ENCODE measurements around the gene SRM.

SRM gene

GRCh38 chr1:11059155-11059967 is 457 bp downstream of the SRM start:
- Histone ChIP-seq H3K36me3 (ENCODE audit: insufficient read depth, low read length) (peaks cover 43% of the 10 kb centered on the region), H3K4me1 (ENCODE audit: insufficient read depth, low read length, severe bottlenecking) (peaks cover 23% of the 10 kb centered on the region), H3K9ac (ENCODE audit: low read length) (peak overlapping the region; percentile 99), H2AFZ (ENCODE audit: low read length) (no peak overlapping the region), H3K27me3 (ENCODE audit: insufficient read depth, low read length) (no peaks in the 10 kb centered on the region), H3K9me2 (ENCODE audit: low read depth, low read length) (no peaks in the 10 kb centered on the region), H3K9me3 (ENCODE audit: low read length) (no peaks in the 10 kb centered on the region), H3K79me2 (ENCODE audit: insufficient read depth, low read length) (peaks cover 18% of the 10 kb centered on the region; the same call in 1 of the 2 replicates), H4K20me1 (ENCODE audit: insufficient read depth, low read length) (no peaks in the 10 kb centered on the region), H3K27ac (ENCODE audit: low read depth, low read length, poor library complexity, severe bottlenecking) (no peak overlapping the region), H3F3A (ENCODE audit: insufficient read depth, low read length) (no peaks in the 10 kb centered on the region), H3K4me3 (ENCODE audit: low read depth, low read length, poor library complexity, severe bottlenecking) (peak overlapping the region; percentile 94), H3K4me2 (ENCODE audit: low read length) (peak overlapping the region; percentile 81)
- TF ChIP-seq CTCF (IDR thresholded peaks at IDR 0.05; ENCODE audit: low read length) (0 out of 2 replicates have a peak, but pooled peaks have one; percentile 7), EZH2 (IDR thresholded peaks at IDR 0.05; ENCODE audit: borderline replicate concordance, low read length) (no peak)

- Histone ChIP-seq H3F3A (ENCODE audit: insufficient read depth, low read length) (no peaks in the 10 kb centered on the region), H3K79me2 (ENCODE audit: insufficient read depth, low read length) (peaks cover 18% of the 10 kb centered on the region; the same call in 1 of the 2 replicates), H3K9me2 (ENCODE audit: low read depth, low read length) (no peaks in the 10 kb centered on the region), H3K4me3 (ENCODE audit: low read depth, low read length, poor library complexity, severe bottlenecking) (peak overlapping the region; percentile 94), H2AFZ (ENCODE audit: low read length) (no peak overlapping the region), H3K4me1 (ENCODE audit: insufficient read depth, low read length, severe bottlenecking) (peaks cover 27% of the 10 kb centered on the region), H3K9ac (ENCODE audit: low read length) (peak overlapping the region; percentile 99), H3K4me2 (ENCODE audit: low read length) (peak overlapping the region; percentile 81), H4K20me1 (ENCODE audit: insufficient read depth, low read length) (no peaks in the 10 kb centered on the region), H3K27me3 (ENCODE audit: insufficient read depth, low read length) (no peaks in the 10 kb centered on the region), H3K9me3 (ENCODE audit: low read length) (no peaks in the 10 kb centered on the region), H3K27ac (ENCODE audit: low read depth, low read length, poor library complexity, severe bottlenecking) (peak overlapping the region; percentile 1), H3K36me3 (ENCODE audit: insufficient read depth, low read length) (peaks cover 49% of the 10 kb centered on the region)
- TF ChIP-seq EZH2 (IDR thresholded peaks at IDR 0.05; ENCODE audit: borderline replicate concordance, low read length) (no peak), CTCF (IDR thresholded peaks at IDR 0.05; ENCODE audit: low read length) (no peak)
Observed at GRCh38 chr1:11058595-11059154, 1.1 kb downstream of the SRM start.

GRCh38 chr1:11058026-11058425 is 1.8 kb downstream of the SRM start:
- Histone ChIP-seq H3K4me2 (ENCODE audit: low read length) (peak overlapping the region; percentile 81; the same call in 1 of the 2 replicates), H3K4me1 (ENCODE audit: insufficient read depth, low read length, severe bottlenecking) (peaks cover 33% of the 10 kb centered on the region), H3K9me3 (ENCODE audit: low read length) (no peaks in the 10 kb centered on the region), H4K20me1 (ENCODE audit: insufficient read depth, low read length) (no peaks in the 10 kb centered on the region), H3K4me3 (ENCODE audit: low read depth, low read length, poor library complexity, severe bottlenecking) (peak overlapping the region; percentile 94), H3K27ac (ENCODE audit: low read depth, low read length, poor library complexity, severe bottlenecking) (no peak overlapping the region), H3F3A (ENCODE audit: insufficient read depth, low read length) (no peaks in the 10 kb centered on the region), H2AFZ (ENCODE audit: low read length) (no peak overlapping the region), H3K79me2 (ENCODE audit: insufficient read depth, low read length) (peaks cover 18% of the 10 kb centered on the region; the same call in 1 of the 2 replicates), H3K36me3 (ENCODE audit: insufficient read depth, low read length) (peaks cover 48% of the 10 kb centered on the region), H3K9me2 (ENCODE audit: low read depth, low read length) (no peaks in the 10 kb centered on the region), H3K9ac (ENCODE audit: low read length) (no peak overlapping the region; the same call in 1 of the 2 replicates), H3K27me3 (ENCODE audit: insufficient read depth, low read length) (no peaks in the 10 kb centered on the region)
- no peak for TF ChIP-seq EZH2 (IDR thresholded peaks at IDR 0.05; ENCODE audit: borderline replicate concordance, low read length)
- TF ChIP-seq CTCF (IDR thresholded peaks at IDR 0.05; ENCODE audit: low read length), result no peak
